Adrenal gland (tissue), 5 donors: ENCODE results near the gene PRICKLE4.

Source experiments
- POLR2A ChIP-seq, 2 donors: fragments of 450-650 bp; IDR thresholded peaks; one replicate each; pipeline ENCODE4 v1.6.1; 2017; ENCODE audit warnings: antibody characterized with exemption in 2 of 2, mild to moderate bottlenecking in 2 of 2, moderate library complexity in 1 of 2
- TF ChIP-seq, protein P1 (sequence below), 6 experiments: fragments of 450-650 bp in 4 of 6; fragments of 200-600 bp in 2 of 6; sonication (generic) in 1 of 6; IDR thresholded peaks; 1 replicate in 5 of 6; 2 replicates in 1 of 6; pipeline versions ENCODE4 v1.5.1 to v1.8.0; 2016 to 2021; ENCODE audit warnings: antibody characterized with exemption in 6 of 6, mild to moderate bottlenecking in 2 of 6, moderate library complexity in 1 of 6
- donor health status: DM: no; HTN: no; CAD: no.

GRCh38 chr6:41775293-41775882, 5.2 kb upstream of the PRICKLE4 start:
- TF ChIP-seq, protein P1, sequence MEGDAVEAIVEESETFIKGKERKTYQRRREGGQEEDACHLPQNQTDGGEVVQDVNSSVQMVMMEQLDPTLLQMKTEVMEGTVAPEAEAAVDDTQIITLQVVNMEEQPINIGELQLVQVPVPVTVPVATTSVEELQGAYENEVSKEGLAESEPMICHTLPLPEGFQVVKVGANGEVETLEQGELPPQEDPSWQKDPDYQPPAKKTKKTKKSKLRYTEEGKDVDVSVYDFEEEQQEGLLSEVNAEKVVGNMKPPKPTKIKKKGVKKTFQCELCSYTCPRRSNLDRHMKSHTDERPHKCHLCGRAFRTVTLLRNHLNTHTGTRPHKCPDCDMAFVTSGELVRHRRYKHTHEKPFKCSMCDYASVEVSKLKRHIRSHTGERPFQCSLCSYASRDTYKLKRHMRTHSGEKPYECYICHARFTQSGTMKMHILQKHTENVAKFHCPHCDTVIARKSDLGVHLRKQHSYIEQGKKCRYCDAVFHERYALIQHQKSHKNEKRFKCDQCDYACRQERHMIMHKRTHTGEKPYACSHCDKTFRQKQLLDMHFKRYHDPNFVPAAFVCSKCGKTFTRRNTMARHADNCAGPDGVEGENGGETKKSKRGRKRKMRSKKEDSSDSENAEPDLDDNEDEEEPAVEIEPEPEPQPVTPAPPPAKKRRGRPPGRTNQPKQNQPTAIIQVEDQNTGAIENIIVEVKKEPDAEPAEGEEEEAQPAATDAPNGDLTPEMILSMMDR (IDR thresholded peaks at IDR 0.05) = no peak
- TF ChIP-seq POLR2A (IDR thresholded peaks at IDR 0.05) = no peak
